Activated T-helper 1 cell treated with Interleukin-2 at 50 U/mL for 16 hours (primary cell): ENCODE results near the gene GRIA4.

Experiments
- DNase-seq: peaks from one replicate; pipeline ENCODE4 v3.0.0-alpha.2; 2020; ENCODE audit warnings: low read depth

GRIA4 gene

GRCh38 chr11:105609832-105610781 is at the start of gene GRIA4:
TSS of gene GRIA4 (plus strand) at chr11:105610073. CDS start at chr11:105610998, 925 bp downstream.
- no peak for DNase-seq

- DNase-seq: no peak
Measured at GRCh38 chr11:105573091-105573490, 36.8 kb upstream of the GRIA4 start.

GRCh38 chr11:105574974-105575373 is 34.9 kb upstream of the GRIA4 start:
- DNase-seq: no peak

- no peak for DNase-seq
Measured at GRCh38 chr11:105577641-105578040, 32.2 kb upstream of the GRIA4 start.

GRCh38 chr11:105579111-105579510 is 30.8 kb upstream of the GRIA4 start:
- DNase-seq: no peak

GRCh38 chr11:105582497-105582896 is 27.4 kb upstream of the GRIA4 start:
- DNase-seq: no peak

- no peak for DNase-seq
Measured at GRCh38 chr11:105588001-105588400, 21.9 kb upstream of the GRIA4 start.

- no peak for DNase-seq
Measured at GRCh38 chr11:105589346-105589745, 20.5 kb upstream of the GRIA4 start.

GRCh38 chr11:105592035-105592434 is 17.8 kb upstream of the GRIA4 start:
- no peak for DNase-seq

GRCh38 chr11:105598371-105598770 is 11.5 kb upstream of the GRIA4 start:
- DNase-seq: no peak

GRCh38 chr11:105603156-105603555 is 6.7 kb upstream of the GRIA4 start:
- DNase-seq: no peak

GRCh38 chr11:105609341-105609781 is 512 bp upstream of the GRIA4 start:
- no peak for DNase-seq

GRCh38 chr11:105610871-105611571 is 1.1 kb downstream of the GRIA4 start:
- no peak for DNase-seq

GRCh38 chr11:105611572-105612441 is 1.9 kb downstream of the GRIA4 start:
- no peak for DNase-seq

- no peak for DNase-seq
Measured at GRCh38 chr11:105612771-105613170, 2.9 kb downstream of the GRIA4 start.

- DNase-seq: no peak
Measured at GRCh38 chr11:105613183-105613582, 3.3 kb downstream of the GRIA4 start.

- no peak for DNase-seq
Measured at GRCh38 chr11:105618343-105618955, 8.6 kb downstream of the GRIA4 start.

GRCh38 chr11:105619556-105619955 is 9.7 kb downstream of the GRIA4 start:
- DNase-seq: no peak

- DNase-seq: no peak
Measured at GRCh38 chr11:105622016-105622415, 12.1 kb downstream of the GRIA4 start.

GRCh38 chr11:105632316-105632715 is 22.4 kb downstream of the GRIA4 start:
- no peak for DNase-seq

- DNase-seq: no peak
Measured at GRCh38 chr11:105635466-105635865, 25.6 kb downstream of the GRIA4 start.

GRCh38 chr11:105636496-105636895 is 26.6 kb downstream of the GRIA4 start:
- no peak for DNase-seq
